Astrocyte of the cerebellum (primary cell): ENCODE results near the gene S100A5.
"Not testable (repeated sequence)": the region's sequence is repeated elsewhere in the genome, so short reads cannot be mapped to it uniquely, and the experiment has no call there.

ENCODE experiments used
- DNase-seq: peaks from one replicate; pipeline ENCODE4 v3.0.0-alpha.2; 2011; ENCODE audit warnings: low read depth
- H3K4me3 ChIP-seq: 2 replicates; pipeline ENCODE4 v1.5.1; 2011; ENCODE audit warnings: mild to moderate bottlenecking, low read depth, low read length, moderate library complexity
- in situ Hi-C: cut with HindIII; loops from 2 replicates; pipeline ENCODE4 v1.10.0; 2017; ENCODE audit warnings: low sequenced_read_pairs
- TF ChIP-seq, protein P1 (sequence below): IDR thresholded peaks from 2 replicates; pipeline ENCODE4 v1.5.1; 2012; ENCODE audit warnings: low read length, low read depth, moderate library complexity, mild to moderate bottlenecking; ENCODE audit errors: missing control alignments

S100A5 gene, protein sequence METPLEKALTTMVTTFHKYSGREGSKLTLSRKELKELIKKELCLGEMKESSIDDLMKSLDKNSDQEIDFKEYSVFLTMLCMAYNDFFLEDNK

DNA sequence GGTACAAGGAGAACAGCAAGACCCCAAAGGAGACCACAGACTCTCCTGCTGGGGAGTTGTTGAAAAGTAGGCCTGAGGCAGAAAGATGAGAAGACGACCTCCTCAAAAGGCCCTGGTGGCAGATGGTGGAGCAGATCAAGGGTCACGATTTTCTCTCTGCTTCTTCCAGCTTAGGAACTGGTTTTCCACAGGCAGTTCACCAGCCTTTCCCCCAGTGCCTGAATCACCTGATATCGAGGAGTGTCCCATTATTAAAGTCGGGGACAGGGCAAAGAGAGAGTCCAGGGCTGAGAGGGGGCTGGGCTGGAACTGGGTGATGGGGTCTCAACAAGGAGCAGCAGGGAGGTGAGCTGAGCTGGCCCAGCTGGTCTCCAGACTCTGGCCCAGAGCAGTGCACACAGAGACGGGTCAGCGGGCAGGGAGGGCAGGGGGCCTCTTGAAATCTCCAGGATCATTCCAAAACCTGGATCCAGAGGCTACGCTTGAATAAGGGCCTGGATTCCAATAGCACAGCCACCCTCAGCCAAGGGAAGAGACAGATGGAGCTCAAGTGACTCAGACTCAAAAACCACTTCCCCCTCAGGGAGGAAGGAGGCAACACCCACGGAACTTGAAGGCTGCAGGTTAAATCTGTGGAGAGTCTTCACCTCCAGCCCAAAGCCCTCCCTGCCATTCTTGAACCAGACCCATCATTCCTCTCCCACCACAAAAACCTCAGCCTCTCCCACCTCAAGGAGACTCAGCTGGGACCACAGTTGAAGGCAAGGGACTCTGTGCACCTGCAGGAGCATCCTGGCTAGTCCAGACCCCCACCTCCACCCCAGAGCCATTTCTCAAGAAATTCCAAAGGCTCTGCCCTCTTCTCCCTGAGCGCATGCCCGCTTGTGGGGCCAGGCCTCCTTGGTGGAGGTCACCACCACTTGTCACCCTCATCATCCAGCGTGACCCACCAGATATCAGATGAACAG lies at the start of gene S100A5:
TSS of gene S100A5 (minus strand) at position 541 of the 968 bp plus-strand sequence. CDS start 743 bp downstream, outside the sequence.
- TF ChIP-seq, protein P1, sequence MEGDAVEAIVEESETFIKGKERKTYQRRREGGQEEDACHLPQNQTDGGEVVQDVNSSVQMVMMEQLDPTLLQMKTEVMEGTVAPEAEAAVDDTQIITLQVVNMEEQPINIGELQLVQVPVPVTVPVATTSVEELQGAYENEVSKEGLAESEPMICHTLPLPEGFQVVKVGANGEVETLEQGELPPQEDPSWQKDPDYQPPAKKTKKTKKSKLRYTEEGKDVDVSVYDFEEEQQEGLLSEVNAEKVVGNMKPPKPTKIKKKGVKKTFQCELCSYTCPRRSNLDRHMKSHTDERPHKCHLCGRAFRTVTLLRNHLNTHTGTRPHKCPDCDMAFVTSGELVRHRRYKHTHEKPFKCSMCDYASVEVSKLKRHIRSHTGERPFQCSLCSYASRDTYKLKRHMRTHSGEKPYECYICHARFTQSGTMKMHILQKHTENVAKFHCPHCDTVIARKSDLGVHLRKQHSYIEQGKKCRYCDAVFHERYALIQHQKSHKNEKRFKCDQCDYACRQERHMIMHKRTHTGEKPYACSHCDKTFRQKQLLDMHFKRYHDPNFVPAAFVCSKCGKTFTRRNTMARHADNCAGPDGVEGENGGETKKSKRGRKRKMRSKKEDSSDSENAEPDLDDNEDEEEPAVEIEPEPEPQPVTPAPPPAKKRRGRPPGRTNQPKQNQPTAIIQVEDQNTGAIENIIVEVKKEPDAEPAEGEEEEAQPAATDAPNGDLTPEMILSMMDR: no peak
- in situ Hi-C loops: no loop called here
- no peak within 1 kb of the TSS for H3K4me3 ChIP-seq
- no peak for DNase-seq

DNA sequence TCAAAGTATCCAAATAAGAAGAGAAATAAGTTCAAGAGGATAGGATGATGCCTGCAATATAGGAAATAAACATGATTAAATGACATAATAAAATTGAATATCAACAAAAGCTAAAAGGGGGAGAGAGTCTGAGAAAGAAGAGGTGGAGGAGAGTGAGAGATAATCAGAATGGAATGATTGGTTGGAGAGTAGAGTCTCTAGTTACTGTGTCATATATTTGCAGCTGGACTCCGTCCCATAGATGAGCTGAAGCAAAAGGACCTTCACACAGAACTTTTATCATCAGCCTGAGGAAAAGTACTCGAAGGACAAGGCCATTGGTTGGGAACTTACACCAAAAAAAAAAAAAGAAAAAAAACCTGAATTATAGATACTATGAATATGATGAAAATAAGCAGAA lies 47.7 kb upstream of the S100A5 start:
- in situ Hi-C loops: no loop called here
- no peak for DNase-seq
- TF ChIP-seq, protein P1: no peak

DNA sequence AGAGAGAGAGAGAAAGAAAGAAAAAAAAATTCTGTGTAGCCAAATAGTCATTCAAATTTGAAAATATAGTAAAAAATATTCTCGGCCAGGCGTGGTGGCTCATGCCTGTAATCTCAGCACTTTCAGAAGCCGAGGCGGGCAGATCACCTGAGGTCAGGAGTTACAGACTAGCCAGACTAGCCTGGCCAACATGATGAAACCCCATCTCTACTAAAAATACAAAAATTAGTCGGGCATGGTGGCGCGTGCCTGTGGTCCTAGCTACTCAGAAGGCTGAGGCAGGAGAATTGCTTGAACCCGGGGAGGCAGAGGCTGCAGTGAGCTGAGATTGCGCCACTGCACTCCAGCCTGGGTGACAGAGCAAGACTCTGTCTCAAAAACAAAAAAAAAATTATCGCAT lies 47.3 kb upstream of the S100A5 start:
- H3K4me3 ChIP-seq, in situ Hi-C loops, DNase-seq: not testable (repeated sequence)

More for the DNA sequence above, 47.7 kb upstream of the S100A5 start:
- H3K4me3 ChIP-seq: no peak overlapping the region

DNA sequence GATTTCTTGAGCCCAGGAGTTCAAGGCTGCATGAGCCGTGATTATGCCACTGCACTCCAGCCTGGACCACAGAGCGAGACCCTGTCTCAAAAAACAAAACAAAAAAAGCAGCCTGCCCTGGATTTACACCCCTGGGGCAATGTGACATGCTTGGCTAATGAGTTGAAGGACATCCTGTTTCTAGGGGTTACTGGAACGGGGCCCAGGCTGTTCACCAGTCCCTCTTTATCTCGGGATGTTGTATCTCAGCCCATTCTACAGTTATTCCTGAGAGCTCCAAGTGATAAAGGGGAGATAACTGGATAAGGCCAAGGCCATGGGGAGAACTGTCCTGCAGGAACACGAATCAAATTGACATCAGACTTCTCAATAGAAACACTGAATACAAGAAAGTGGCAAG lies 46.6 kb upstream of the S100A5 start:
- TF ChIP-seq, protein P1: no peak
- in situ Hi-C loops: no loop called here

DNA sequence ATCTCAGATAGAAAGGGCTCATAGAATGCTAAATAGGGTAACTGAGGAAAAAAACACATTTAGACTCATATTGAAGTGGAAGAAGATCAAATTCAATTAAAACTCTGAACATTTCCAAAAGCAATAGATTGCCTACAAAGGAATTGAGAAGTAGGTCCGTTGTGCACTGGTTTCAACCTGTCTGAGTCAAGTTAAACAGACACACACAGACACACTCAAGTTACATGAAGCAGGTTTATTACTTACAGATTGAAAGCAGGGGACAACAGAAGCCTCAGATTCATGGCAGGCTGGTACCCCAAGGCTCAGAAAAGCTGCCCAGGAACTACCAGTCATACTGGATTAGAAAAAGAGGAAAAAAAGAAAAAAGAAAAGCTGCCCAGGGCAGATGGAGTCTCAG lies 45.6 kb upstream of the S100A5 start:
- in situ Hi-C loops: no loop called here

More for the DNA sequence above, 46.6 kb upstream of the S100A5 start:
- DNase-seq: no peak
- no peak overlapping the region for H3K4me3 ChIP-seq

DNA sequence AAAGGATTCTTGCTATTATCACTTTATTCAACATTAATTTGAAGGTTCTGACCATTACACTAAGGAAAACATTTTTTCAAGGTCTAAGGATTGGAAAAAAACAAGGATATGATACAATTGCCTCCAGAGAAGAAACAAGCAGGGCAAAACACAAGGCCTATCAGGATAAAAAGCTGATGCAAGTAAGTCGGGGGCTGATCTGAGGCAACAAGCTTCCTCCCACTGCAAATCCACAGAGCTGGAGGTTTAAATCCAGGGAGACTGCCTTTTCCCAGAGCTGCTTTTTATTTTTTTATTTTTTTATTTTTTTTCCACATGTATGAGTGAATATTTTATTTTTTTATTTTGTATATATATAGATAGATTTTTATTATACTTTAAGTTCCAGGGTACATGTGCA lies 44.3 kb upstream of the S100A5 start:
- no peak overlapping the region for H3K4me3 ChIP-seq
- TF ChIP-seq, protein P1: no peak
- in situ Hi-C loops: no loop called here
- DNase-seq: no peak

More for the DNA sequence above, 45.6 kb upstream of the S100A5 start:
- DNase-seq: no peak
- TF ChIP-seq, protein P1: no peak
- no peak overlapping the region for H3K4me3 ChIP-seq

DNA sequence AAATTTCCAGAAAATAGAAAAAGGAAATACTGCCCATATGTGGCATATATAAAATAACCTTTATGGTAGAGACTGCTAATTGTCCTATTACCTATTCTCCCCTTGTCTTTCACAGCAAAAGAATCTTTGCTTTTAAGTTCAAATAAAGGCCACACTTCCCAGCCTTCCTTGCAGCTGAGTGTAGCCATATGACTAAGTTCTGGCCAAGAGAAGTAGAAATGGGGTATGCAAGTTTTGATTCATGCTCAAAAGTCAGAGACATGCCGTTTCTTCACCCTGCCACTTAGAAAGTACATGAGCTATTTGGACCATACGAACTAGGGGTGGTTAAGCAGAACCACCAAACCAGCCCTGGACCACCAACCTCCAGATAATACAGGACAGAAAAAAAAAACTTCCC lies 43.2 kb upstream of the S100A5 start:
- TF ChIP-seq, protein P1: no peak
- no peak for DNase-seq
- in situ Hi-C loops: no loop called here
- H3K4me3 ChIP-seq: no peak overlapping the region

DNA sequence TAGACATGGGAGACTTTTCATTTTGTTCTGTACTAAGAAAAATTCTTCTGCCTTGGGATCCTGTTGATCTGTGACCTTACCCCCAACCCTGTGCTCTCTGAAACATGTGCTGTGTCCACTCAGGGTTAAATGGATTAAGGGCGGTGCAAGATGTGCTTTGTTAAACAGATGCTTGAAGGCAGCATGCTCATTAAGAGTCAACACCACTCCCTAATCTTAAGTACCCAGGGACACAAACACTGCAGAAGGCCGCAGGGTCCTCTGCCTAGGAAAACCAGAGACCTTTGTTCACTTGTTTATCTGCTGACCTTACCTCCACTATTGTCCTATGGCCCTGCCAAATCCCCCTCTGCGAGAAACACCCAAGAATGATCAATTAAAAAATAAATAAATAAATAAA lies 42.8 kb upstream of the S100A5 start:
- in situ Hi-C loops, DNase-seq, H3K4me3 ChIP-seq: not testable (repeated sequence)

DNA sequence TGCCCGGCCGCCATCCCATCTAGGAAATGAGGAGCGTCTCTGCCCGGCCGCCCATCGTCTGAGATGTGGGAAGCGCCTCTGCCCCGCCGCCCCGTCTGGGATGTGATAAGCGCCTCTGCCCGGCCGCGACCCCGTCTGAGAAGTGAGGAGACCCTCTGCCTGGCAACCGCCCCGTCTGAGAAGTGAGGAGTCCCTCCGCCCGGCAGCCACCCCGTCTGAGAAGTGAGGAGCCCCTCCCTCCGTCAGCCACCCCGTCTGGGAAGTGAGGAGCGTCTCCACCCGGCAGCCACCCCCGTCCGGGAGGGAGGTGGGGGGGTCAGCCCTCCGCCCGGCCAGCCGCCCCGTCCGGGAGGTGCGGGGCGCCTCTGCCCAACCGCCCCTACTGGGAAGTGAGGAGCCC lies 42.1 kb upstream of the S100A5 start:
- in situ Hi-C loops, H3K4me3 ChIP-seq: not testable (repeated sequence)

More for the DNA sequence above, 42.1 kb upstream of the S100A5 start:
- DNase-seq: not testable (repeated sequence)
